ENCODE results near the gene ANTXR2.
A peak's percentile ranks its signal among the peaks of the same experiment; 100 is the strongest.
"Not testable (repeated sequence)": the region's sequence is repeated elsewhere in the genome, so short reads cannot be mapped to it uniquely, and the experiment has no call there.

Gene ANTXR2

DNA sequence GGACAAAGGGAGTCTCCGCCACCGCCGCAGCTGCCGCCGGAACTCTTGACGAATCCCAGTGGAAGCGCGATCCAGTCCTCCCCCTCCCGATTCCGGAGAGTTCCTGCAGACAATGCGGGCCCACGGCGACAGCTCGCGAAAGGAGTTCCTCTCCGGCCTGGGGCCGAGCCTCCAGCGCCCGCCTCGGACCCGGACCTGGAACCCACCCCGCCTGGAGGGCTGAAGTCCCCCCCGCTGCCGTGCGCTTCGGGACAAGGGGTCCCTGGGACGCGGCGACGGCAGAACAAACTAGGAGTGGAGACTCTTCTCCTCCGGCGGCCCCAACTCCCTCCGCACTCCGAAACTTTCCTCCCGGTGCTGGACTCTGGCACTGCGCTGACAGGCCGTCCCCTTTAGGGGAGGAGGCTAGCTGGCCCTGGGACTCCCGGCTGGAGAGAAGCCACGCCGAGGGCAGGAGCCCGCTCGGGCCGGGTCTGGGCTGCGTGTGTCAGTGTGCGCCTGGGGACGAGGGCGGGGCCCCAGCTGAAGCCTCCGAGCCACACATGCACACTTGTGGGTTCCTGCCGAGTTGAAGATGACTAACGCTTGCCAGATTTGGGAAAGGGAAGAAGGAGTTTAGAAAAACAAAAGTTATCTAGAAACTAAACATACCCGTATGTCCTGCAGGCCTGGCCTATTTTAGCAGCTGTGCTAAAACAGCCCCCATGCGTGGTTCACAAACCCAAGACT is at the start of gene ANTXR2:
Gene ANTXR2 (minus strand): TSS at position 486 of the 729 bp plus-strand sequence. CDS start 669 bp downstream, outside the sequence.
- Mint-ChIP-seq H3K27ac (peak within 1 kb of the TSS; percentile 89), H3K27me3 (peaks cover 3% of the 10 kb centered on the region), H3K4me1 (ENCODE audit: low read depth) (peaks cover 81% of the 10 kb centered on the region), H3K36me3 (ENCODE audit: low read depth) (peaks cover 17% of the 10 kb centered on the region), H3K4me3 (peak within 1 kb of the TSS; percentile 88), H3K9me3 (no peaks in the 10 kb centered on the region)
- peak; percentile 75 for DNase-seq

DNA sequence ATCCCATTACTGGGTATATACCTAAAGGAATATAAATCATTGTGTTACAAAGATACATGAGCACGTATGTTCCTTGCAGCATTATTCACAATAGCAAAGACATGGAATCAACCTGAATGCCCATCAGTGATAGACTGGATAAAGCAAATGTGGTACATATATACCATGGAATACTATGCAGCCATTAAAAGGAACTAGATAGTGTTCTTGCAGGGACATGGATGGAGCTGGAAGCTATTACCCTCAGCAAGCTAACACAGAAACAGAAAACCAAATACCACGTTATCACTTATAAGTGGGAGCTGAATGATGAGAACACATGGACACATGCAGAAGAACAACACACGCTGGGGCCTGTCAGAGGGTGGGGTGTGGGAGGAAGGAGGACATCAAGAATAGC is 48.8 kb upstream of the ANTXR2 start:
- not testable (repeated sequence) for DNase-seq; H3K27ac Mint-ChIP-seq; H3K4me3 Mint-ChIP-seq; H3K36me3 Mint-ChIP-seq (ENCODE audit: low read depth); H3K27me3 Mint-ChIP-seq
- Mint-ChIP-seq H3K4me1 (ENCODE audit: low read depth) (peaks cover 32% of the 10 kb centered on the region), H3K9me3 (peaks cover 11% of the 10 kb centered on the region)

GRCh38 chr4:80119620-80120019 is 46.6 kb upstream of the ANTXR2 start:
- not testable (repeated sequence) for H3K4me3 Mint-ChIP-seq; DNase-seq; H3K27me3 Mint-ChIP-seq; H3K36me3 Mint-ChIP-seq (ENCODE audit: low read depth); H3K27ac Mint-ChIP-seq
- Mint-ChIP-seq H3K4me1 (ENCODE audit: low read depth) (peaks cover 11% of the 10 kb centered on the region), H3K9me3 (peaks cover 11% of the 10 kb centered on the region)

GRCh38 chr4:80116516-80116915 is 43.5 kb upstream of the ANTXR2 start:
- Mint-ChIP-seq H3K9me3 (peaks cover 11% of the 10 kb centered on the region), H3K27me3 (no peaks in the 10 kb centered on the region), H3K36me3 (ENCODE audit: low read depth) (no peaks in the 10 kb centered on the region), H3K4me1 (ENCODE audit: low read depth) (no peaks in the 10 kb centered on the region), H3K27ac (no peak overlapping the region), H3K4me3 (no peak overlapping the region)
- no peak for DNase-seq

GRCh38 chr4:80115368-80116181 is 42.5 kb upstream of the ANTXR2 start:
- H3K4me3 Mint-ChIP-seq = no peak overlapping the region
- DNase-seq = no peak
- H3K9me3 Mint-ChIP-seq = peaks cover 11% of the 10 kb centered on the region
- no peaks in the 10 kb centered on the region for H3K27me3 Mint-ChIP-seq
- no peak overlapping the region for H3K27ac Mint-ChIP-seq
- H3K36me3 Mint-ChIP-seq (ENCODE audit: low read depth) = no peaks in the 10 kb centered on the region
- no peaks in the 10 kb centered on the region for H3K4me1 Mint-ChIP-seq (ENCODE audit: low read depth)

- H3K27ac Mint-ChIP-seq = no peak overlapping the region
- no peaks in the 10 kb centered on the region for H3K4me1 Mint-ChIP-seq (ENCODE audit: low read depth)
- H3K27me3 Mint-ChIP-seq = no peaks in the 10 kb centered on the region
- peaks cover 11% of the 10 kb centered on the region for H3K9me3 Mint-ChIP-seq
- no peak overlapping the region for H3K4me3 Mint-ChIP-seq
- no peak for DNase-seq
- no peaks in the 10 kb centered on the region for H3K36me3 Mint-ChIP-seq (ENCODE audit: low read depth)
These were observed 41.8 kb upstream of the ANTXR2 start for GRCh38 chr4:80114732-80115265.

DNA sequence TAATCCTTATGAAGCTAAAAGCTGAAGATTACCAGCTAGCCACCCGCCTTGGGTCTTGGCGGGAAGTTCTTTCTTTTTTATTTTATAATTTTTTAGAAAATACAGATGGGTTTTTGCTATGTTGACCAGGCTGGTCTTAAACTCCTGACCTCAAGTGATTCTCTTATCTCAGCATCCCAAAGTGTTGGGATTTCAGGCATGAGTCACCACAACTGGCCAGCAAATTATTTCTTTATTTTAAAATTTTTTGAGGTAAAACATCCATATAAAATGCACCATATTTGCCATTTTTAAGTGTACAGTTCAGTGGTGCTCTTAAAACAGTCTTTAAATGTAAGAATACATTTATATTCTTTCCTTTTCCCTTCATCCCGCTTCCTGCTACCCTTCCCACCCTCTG is 40.6 kb upstream of the ANTXR2 start:
- Mint-ChIP-seq H3K36me3 (ENCODE audit: low read depth) (no peaks in the 10 kb centered on the region), H3K27ac (no peak overlapping the region), H3K9me3 (peaks cover 11% of the 10 kb centered on the region), H3K27me3 (no peaks in the 10 kb centered on the region), H3K4me3 (no peak overlapping the region), H3K4me1 (ENCODE audit: low read depth) (no peaks in the 10 kb centered on the region)
- DNase-seq = no peak

DNA sequence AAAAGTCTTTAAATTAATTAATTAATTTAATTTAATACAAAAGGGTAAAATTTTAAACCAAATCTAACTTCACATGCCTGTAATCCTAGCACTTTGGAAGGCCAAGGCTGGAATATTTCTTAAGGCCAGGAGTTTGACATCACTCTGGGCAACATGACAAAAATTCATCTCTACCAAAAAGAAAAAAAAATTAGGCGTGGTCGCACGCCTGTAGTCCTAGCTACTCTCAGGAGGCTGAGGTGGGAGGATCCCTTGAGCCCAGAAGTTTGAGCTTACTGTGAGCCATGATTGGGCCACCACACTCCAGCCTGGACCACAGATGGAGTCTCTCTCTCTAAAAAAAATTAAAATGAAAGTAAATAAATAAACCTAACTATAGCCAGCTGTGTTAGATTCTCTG is 39.2 kb upstream of the ANTXR2 start:
- Mint-ChIP-seq H3K36me3 (ENCODE audit: low read depth) (no peaks in the 10 kb centered on the region), H3K4me3 (no peak overlapping the region), H3K9me3 (peaks cover 4% of the 10 kb centered on the region), H3K4me1 (ENCODE audit: low read depth) (no peaks in the 10 kb centered on the region), H3K27me3 (no peaks in the 10 kb centered on the region), H3K27ac (no peak overlapping the region)
- DNase-seq = no peak

DNA sequence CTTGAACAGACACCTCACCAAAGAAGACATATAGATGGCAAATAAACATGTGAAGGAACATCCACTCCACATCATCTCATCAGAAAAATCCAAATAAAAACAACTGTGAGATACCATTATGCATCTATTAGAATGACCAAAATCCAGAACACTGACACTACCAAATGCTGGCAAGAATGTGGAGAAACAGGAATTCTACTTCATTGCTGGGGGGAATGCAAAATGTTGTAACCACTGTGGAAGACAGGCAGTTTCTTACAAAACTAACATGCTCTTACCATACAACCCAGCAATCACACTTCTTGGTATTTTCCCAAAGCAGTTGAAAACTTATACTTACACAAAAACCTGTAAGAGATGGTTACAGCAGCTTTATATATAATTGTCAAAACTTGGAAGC is 38.2 kb upstream of the ANTXR2 start:
- H3K4me1 Mint-ChIP-seq (ENCODE audit: low read depth) = no peaks in the 10 kb centered on the region
- no peak for DNase-seq
- H3K4me3 Mint-ChIP-seq = no peak overlapping the region
- peaks cover 12% of the 10 kb centered on the region for H3K9me3 Mint-ChIP-seq
- H3K36me3 Mint-ChIP-seq (ENCODE audit: low read depth) = no peaks in the 10 kb centered on the region
- no peaks in the 10 kb centered on the region for H3K27me3 Mint-ChIP-seq
- no peak overlapping the region for H3K27ac Mint-ChIP-seq

GRCh38 chr4:80107374-80107773 is 34.3 kb upstream of the ANTXR2 start:
- no peaks in the 10 kb centered on the region for H3K4me1 Mint-ChIP-seq (ENCODE audit: low read depth)
- no peak for DNase-seq

DNA sequence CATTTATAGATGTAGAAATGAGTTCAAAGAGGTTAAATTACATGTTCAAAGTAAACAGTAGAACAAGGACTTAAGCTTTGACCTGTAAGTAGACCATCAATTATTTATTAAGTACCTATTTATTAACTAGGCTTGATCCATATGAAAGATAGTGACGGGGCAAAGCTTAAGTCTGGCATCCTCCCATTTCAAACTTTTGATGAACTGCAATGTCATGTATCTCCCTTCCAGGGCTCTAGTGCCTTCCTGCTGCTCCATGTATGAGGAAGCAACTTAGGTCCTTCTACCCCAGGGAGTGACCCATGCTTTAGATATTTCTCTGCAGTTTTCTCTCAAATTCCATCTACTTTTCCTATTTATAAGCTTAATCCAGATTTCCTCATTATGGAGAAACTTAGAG is 31.9 kb upstream of the ANTXR2 start:
- no peak overlapping the region for H3K4me3 Mint-ChIP-seq
- peaks cover 12% of the 10 kb centered on the region for H3K9me3 Mint-ChIP-seq

More at GRCh38 chr4:80107374-80107773, 34.3 kb upstream of the ANTXR2 start:
- Mint-ChIP-seq H3K27me3 (no peaks in the 10 kb centered on the region), H3K36me3 (ENCODE audit: low read depth) (no peaks in the 10 kb centered on the region), H3K4me3 (no peak overlapping the region), H3K27ac (no peak overlapping the region), H3K9me3 (peaks cover 12% of the 10 kb centered on the region)

GRCh38 chr4:80103629-80104028 is 30.6 kb upstream of the ANTXR2 start:
- no peak overlapping the region for H3K27ac Mint-ChIP-seq
- no peak overlapping the region for H3K4me3 Mint-ChIP-seq
- H3K4me1 Mint-ChIP-seq (ENCODE audit: low read depth) = peaks cover 13% of the 10 kb centered on the region
- no peaks in the 10 kb centered on the region for H3K36me3 Mint-ChIP-seq (ENCODE audit: low read depth)
- no peak for DNase-seq
- no peaks in the 10 kb centered on the region for H3K27me3 Mint-ChIP-seq
- peaks cover 12% of the 10 kb centered on the region for H3K9me3 Mint-ChIP-seq

More for the DNA sequence above, 31.9 kb upstream of the ANTXR2 start:
- Mint-ChIP-seq H3K27ac (no peak overlapping the region), H3K36me3 (ENCODE audit: low read depth) (no peaks in the 10 kb centered on the region), H3K27me3 (no peaks in the 10 kb centered on the region), H3K4me1 (ENCODE audit: low read depth) (peaks cover 13% of the 10 kb centered on the region)
- DNase-seq = no peak

DNA sequence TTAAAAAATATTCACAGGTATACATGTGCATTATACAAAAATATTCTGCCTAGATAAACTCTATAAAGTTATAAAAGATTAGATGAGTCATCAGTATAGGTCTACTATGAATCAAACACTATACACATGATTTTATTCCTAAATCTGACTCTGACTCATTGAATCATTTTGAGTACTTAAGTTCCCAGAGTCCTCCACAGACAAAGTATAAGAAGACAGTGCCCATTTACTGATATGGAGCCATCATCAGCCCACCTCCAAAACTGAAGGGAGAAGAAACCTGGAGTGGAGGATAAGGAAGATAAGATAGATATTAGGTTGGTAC is 28.7 kb upstream of the ANTXR2 start:
- Mint-ChIP-seq H3K4me3 (no peak overlapping the region), H3K27me3 (no peaks in the 10 kb centered on the region), H3K36me3 (ENCODE audit: low read depth) (no peaks in the 10 kb centered on the region), H3K4me1 (ENCODE audit: low read depth) (peaks cover 13% of the 10 kb centered on the region), H3K9me3 (peaks cover 4% of the 10 kb centered on the region), H3K27ac (peak overlapping the region; percentile 63)
- no peak for DNase-seq

DNA sequence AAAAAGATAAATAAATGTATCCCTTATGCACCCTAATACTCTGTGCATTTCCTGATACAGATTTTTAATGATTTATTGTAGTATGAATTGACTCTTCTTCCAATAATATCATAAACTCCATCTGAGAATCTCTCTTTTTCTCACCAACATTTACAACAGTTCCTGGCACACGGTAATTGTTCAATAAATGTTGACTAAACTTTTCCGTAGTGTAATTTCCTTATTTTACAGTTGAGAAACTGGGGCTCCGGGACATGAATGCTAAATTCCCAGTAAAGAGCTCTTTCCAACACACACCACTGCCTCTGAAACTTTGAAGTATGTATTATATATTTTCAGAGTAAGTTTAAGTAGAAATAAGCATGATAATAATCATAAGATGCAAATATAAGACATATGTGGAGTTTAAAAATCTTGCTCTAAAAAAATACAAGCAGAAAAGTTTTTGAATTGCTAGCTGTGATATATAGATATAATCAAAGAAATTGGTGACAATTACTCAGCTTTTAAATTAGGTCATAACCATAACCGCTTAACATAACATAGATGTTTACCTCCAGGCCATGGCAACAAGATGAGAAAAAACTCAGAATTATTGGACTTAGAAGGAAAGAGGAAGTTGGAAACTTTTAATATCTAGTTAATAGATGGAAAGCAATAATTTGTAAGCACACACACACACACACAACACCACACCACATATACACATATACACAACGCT is 28.2 kb upstream of the ANTXR2 start:
- H3K4me3 Mint-ChIP-seq = no peak overlapping the region
- H3K36me3 Mint-ChIP-seq (ENCODE audit: low read depth) = no peaks in the 10 kb centered on the region
- no peaks in the 10 kb centered on the region for H3K9me3 Mint-ChIP-seq
- peak overlapping the region; percentile 63 for H3K27ac Mint-ChIP-seq
- no peak for DNase-seq
- no peaks in the 10 kb centered on the region for H3K27me3 Mint-ChIP-seq
- H3K4me1 Mint-ChIP-seq (ENCODE audit: low read depth) = peaks cover 13% of the 10 kb centered on the region

Measured in activated T-cell treated with anti-CD3 and anti-CD28 coated beads, Interleukin-2, amount 50 U/mL, for 24 hours (primary cell).